ENCODE measurements around the gene GAB1. TPM values are rescaled to one million over a fixed set of nuclear protein-coding genes. Genes with fewer than 3 reads are reported as not detected.

Gene GAB1
- total RNA-seq, 4 donors from 2014 or later, result 25.7 to 37.6 (median 32.8) TPM

DNA sequence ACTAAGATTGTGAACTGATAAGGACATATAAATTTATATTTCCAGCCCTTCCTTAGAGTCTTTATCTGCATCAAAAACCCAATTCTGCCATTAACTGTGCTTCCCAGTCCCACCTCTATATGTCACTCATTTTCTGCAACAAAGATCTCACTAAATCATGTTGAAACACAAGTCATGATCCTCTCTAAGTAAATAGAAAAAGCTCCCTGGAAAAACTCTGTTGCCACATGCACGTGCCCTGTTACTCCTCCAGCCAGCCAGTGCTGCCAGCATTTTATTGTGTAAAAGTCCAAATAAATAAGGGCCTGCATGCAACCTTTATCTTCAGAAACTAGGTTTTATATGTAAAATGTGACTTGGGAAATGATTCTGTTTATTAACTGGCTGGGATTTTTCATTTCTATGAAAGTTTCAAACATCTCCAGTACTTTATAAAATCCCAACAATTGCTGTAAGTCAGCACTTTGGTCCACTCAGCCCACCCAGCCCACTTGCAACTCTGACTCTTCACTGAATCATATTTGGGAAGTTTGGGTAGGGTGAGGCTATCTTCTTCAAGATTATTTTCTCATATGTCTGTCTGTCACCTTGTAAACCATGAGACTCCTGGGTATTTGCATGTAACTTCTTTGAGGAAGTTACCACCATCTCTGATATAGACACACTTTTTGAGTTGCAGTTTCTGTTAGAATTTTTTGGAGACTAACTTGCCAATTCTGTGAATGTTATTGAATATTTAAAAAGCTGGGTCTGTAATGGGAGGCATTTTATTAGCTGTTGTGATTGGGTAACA lies 136.9 kb downstream of the GAB1 start:
- H3K9me3 ChIP-seq, result no peaks in the 10 kb centered on the region
- WGBS, 2 donors, result 25 to 38% methylated on average over 1 of the region's 1 CpG

DNA sequence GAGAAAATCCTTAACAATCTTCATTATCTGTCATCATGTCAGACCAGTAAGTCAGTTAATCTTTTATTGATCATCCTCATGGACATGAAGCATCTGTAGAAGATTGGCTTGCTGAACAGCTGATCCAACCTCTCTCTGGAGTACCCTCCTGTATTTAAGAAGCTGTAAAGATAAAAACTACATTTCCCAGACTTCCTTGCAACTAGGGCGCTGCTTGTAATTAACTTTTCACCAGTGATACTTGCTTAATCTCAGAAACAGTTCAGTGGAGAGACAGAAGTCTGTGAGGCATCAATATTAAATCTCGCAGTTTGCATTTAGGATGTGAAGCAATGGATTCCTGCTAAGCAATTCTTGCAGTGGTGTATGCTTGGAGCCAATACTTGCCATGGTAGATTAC lies 140.8 kb downstream of the GAB1 start:
- H3K4me1 ChIP-seq, result no peaks in the 10 kb centered on the region
- no peaks in the 10 kb centered on the region for H3K9me3 ChIP-seq
- WGBS, 2 donors, result 72 to 82% methylated on average over 2 of the region's 2 CpGs
- no peak overlapping the region for H3K4me3 ChIP-seq
- no peak for TF ChIP-seq POLR2A (IDR thresholded peaks at IDR 0.05)
- TF ChIP-seq, protein P1, sequence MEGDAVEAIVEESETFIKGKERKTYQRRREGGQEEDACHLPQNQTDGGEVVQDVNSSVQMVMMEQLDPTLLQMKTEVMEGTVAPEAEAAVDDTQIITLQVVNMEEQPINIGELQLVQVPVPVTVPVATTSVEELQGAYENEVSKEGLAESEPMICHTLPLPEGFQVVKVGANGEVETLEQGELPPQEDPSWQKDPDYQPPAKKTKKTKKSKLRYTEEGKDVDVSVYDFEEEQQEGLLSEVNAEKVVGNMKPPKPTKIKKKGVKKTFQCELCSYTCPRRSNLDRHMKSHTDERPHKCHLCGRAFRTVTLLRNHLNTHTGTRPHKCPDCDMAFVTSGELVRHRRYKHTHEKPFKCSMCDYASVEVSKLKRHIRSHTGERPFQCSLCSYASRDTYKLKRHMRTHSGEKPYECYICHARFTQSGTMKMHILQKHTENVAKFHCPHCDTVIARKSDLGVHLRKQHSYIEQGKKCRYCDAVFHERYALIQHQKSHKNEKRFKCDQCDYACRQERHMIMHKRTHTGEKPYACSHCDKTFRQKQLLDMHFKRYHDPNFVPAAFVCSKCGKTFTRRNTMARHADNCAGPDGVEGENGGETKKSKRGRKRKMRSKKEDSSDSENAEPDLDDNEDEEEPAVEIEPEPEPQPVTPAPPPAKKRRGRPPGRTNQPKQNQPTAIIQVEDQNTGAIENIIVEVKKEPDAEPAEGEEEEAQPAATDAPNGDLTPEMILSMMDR (IDR thresholded peaks at IDR 0.05), result no peak
- peaks cover 0 to 30% (median 0%) of the 10 kb centered on the region in 3 donors for H3K36me3 ChIP-seq
- H3K27me3 ChIP-seq, result no peaks in the 10 kb centered on the region
- intact Hi-C loops (cut with DNase I), result no loop called here
- no peak overlapping the region for H3K27ac ChIP-seq
- no peak for DNase-seq

More for the DNA sequence above, 136.9 kb downstream of the GAB1 start:
- Histone ChIP-seq H3K27ac (no peak overlapping the region), H3K27me3 (no peaks in the 10 kb centered on the region), H3K4me3 (no peak overlapping the region), H3K36me3 (peaks cover 0 to 68% (median 0%) of the 10 kb centered on the region in 3 donors), H3K4me1 (no peaks in the 10 kb centered on the region)
- TF ChIP-seq POLR2A (IDR thresholded peaks at IDR 0.05), result no peak
- TF ChIP-seq, protein P1 (IDR thresholded peaks at IDR 0.05), result no peak
- no peak for DNase-seq
- intact Hi-C loops (cut with DNase I), result no loop called here

DNA sequence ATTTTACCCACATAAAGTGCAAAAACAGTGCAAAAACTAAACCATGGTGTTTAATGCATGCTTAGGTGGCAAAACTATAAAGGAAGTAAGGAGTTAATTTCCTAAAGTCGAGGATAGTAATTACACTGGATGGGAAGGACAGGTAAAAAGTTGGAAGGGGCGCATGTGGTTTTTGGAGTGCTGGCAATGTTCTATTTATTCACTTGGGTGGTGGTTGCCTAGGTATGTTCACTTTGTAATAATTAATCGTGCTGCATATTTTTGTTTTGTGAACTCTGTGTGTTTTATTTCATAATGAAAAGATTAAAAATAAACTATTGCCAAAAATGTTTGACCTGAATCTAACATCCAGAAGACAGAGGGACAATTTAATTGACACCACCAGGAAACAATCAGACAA lies 144.7 kb downstream of the GAB1 start:
- Histone ChIP-seq H3K27ac (no peak overlapping the region), H3K36me3 (peaks cover 0 to 7% (median 0%) of the 10 kb centered on the region in 3 donors), H3K4me3 (no peak overlapping the region), H3K27me3 (no peaks in the 10 kb centered on the region), H3K9me3 (no peaks in the 10 kb centered on the region), H3K4me1 (no peaks in the 10 kb centered on the region)
- intact Hi-C loops (cut with DNase I), result loop anchor here (10.0 kb wide), 1 partner anchor 277 kb away; no protein-coding TSS in a partner anchor
- 36 to 48% methylated on average over 3 of the region's 3 CpGs for WGBS, 2 donors
- no peak for DNase-seq
- no peak for TF ChIP-seq POLR2A (IDR thresholded peaks at IDR 0.05)
- TF ChIP-seq, protein P1 (IDR thresholded peaks at IDR 0.05), result no peak

DNA sequence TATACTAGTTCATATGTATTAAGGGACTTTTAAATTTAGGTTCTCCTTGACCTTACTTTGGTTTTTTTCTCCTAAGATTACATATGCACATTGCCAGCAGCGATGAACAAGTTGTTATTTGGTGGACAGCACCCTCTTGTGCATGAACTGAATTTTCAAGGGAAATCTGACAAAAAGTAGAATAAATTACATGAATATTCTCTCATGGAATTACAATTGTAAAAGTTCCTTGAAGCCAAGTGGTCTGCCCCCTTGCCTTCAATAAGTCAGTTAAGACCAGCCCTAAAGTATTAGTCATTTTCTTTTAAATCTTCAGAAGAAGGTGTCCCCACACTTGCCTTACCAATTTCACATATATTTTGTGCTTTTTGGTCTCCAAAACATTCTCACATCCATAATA lies 146.2 kb downstream of the GAB1 start:
- no peak overlapping the region for H3K4me3 ChIP-seq
- no peaks in the 10 kb centered on the region for H3K9me3 ChIP-seq
- H3K36me3 ChIP-seq, result no peaks in the 10 kb centered on the region
- DNase-seq, result no peak
- H3K27ac ChIP-seq, result no peak overlapping the region
- intact Hi-C loops (cut with DNase I), result loop anchor here (10.0 kb wide), 1 partner anchor 278 kb away; no protein-coding TSS in a partner anchor
- no peaks in the 10 kb centered on the region for H3K4me1 ChIP-seq
- H3K27me3 ChIP-seq, result no peaks in the 10 kb centered on the region
- no peak for TF ChIP-seq POLR2A (IDR thresholded peaks at IDR 0.05)
- TF ChIP-seq, protein P1 (IDR thresholded peaks at IDR 0.05), result peak in 5 of 6 experiments; percentile 48 to 64 (median 50)
- 0 to 7% methylated on average over 1 of the region's 1 CpG for WGBS, 2 donors

DNA sequence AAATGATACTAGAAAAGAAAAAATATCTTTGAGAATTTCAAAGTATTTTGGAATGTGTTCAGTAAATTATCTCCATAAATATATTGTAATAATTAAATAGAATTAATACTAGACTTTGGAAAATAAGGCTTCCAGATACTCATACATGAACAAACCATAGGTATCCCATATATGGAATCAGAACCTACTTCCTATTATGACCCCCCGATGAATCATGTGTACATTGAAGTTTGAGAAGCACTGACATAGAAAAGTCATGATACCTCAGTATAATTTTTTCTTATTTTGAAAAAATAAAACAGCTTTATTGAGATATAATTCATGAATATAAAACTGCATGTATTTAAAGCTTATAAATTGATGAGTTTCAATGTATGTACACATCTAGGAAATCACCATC lies 149.6 kb downstream of the GAB1 start:
- H3K4me3 ChIP-seq, result no peak overlapping the region

More for the DNA sequence above, 149.6 kb downstream of the GAB1 start:
- H3K4me1 ChIP-seq, result no peaks in the 10 kb centered on the region
- intact Hi-C loops (cut with DNase I), result loop anchor here (10.0 kb wide), 1 partner anchor 282 kb away; no protein-coding TSS in a partner anchor
- WGBS, 2 donors, result 81 to 100% methylated on average over 1 of the region's 1 CpG
- TF ChIP-seq POLR2A (IDR thresholded peaks at IDR 0.05), result no peak
- no peak for DNase-seq
- H3K27me3 ChIP-seq, result no peaks in the 10 kb centered on the region
- H3K27ac ChIP-seq, result no peak overlapping the region
- H3K9me3 ChIP-seq, result no peaks in the 10 kb centered on the region
- no peaks in the 10 kb centered on the region for H3K36me3 ChIP-seq

Data from esophagus squamous epithelium (tissue), 5 donors.